ENCODE measurements around the gene DSTN.

DSTN gene

GRCh38 chr20:17640146-17640874 lies 70.4 kb downstream of the DSTN start:
- no peak for DNase-seq

GRCh38 chr20:17640875-17641378 lies 71.1 kb downstream of the DSTN start:
- DNase-seq = no peak

DNA sequence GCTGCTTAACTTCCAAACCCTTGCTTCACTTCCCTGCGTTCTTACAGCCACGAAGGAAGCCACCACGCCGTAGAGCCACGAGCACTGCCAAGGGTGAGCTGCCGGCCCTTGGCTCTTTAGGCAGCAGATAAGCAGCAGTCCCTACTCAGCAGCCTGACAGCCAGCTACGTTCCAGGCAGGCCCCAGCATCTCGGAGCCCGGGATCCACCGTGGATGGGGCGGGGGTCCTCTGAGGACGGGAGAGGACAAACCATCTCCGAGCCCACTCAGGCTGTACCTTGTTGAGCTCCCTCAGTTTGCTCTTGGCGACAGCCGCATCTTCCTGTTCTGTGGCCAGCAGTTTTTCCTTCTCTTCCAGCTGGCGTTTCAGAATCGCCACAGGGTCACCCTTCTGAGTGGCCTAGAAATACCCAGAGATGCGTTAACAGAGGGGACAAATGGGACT lies 71.7 kb downstream of the DSTN start:
- DNase-seq = no peak

- no peak for DNase-seq
Observed at GRCh38 chr20:17641993-17642392, 72.1 kb downstream of the DSTN start.

- DNase-seq = no peak
Observed at GRCh38 chr20:17642404-17643269, 72.8 kb downstream of the DSTN start.

- no peak for DNase-seq
Observed at GRCh38 chr20:17643531-17644188, 73.8 kb downstream of the DSTN start.

DNA sequence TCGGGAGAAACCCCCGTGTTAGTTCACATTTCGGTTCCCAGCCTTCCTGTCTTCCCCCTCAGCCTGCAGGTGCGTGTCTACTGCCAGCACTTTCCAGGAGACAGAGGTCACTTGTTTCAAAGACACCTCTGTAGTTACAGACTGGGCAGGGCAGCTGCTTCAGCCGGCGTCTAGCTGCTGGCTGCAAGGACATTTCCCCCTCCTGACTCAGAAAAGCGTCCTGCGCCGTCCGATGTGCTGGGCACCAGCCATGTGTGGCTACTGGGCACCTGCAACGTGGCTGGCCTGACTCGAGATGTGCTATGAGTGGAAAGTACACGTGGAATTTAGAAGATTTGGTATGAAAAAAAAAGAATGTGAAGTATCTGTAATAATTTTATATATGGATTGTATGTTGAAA lies 74.6 kb downstream of the DSTN start:
- DNase-seq = no peak

DNA sequence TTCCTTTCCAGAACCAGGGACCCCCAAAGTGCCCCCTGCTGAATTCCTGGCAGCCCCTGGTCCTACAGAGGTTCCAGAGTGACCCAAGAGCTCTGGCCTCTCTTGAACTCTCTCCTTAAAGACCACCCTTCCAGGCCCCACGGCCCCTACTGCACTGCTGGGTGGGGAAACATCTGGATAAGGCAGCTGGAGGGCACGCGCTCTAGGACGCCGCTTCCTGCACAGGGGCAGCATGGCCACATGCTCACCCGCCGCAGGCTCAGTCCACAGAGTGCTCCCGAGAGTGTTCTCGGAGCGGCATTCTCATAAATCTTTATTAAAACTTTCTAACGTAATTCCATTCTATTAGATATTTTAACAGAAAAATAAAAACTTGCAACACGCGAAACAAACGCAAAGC lies 75.1 kb downstream of the DSTN start:
- no peak for DNase-seq

DNA sequence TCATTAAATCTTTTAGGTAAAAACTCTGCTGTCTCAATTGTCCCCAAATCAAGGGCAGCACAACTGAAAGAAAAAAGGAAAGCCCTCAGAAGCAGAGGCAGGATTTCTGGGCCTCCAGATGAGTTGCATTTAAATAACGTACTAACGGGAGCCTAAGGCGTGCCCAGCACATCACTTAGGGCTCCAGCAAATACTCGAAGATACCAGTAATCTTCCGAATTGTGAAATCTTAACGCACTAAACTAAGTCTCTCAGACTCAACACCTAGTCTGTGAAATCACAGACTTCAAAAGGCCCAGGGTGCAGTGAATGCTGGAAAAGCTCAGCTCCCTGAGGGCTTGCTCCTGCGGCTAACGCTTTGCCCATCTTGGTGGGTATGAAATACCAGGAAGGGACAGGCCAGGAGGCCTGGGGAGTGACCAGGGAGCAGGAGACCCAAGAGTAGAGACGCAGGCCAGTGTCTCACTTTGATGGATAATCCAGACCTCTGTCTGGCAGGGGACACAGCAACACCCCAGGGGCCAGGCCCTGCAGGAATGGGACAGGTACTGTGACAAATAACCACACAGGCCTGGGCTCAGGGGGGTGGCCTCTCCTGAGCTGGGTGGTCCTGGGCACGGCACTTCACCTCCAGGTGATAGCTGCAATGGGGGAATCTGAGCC lies 75.8 kb downstream of the DSTN start:
- no peak for DNase-seq

- no peak for DNase-seq
Observed at GRCh38 chr20:17646209-17646960, 76.5 kb downstream of the DSTN start.

- DNase-seq = no peak
Observed at GRCh38 chr20:17646961-17647301, 77.1 kb downstream of the DSTN start.

DNA sequence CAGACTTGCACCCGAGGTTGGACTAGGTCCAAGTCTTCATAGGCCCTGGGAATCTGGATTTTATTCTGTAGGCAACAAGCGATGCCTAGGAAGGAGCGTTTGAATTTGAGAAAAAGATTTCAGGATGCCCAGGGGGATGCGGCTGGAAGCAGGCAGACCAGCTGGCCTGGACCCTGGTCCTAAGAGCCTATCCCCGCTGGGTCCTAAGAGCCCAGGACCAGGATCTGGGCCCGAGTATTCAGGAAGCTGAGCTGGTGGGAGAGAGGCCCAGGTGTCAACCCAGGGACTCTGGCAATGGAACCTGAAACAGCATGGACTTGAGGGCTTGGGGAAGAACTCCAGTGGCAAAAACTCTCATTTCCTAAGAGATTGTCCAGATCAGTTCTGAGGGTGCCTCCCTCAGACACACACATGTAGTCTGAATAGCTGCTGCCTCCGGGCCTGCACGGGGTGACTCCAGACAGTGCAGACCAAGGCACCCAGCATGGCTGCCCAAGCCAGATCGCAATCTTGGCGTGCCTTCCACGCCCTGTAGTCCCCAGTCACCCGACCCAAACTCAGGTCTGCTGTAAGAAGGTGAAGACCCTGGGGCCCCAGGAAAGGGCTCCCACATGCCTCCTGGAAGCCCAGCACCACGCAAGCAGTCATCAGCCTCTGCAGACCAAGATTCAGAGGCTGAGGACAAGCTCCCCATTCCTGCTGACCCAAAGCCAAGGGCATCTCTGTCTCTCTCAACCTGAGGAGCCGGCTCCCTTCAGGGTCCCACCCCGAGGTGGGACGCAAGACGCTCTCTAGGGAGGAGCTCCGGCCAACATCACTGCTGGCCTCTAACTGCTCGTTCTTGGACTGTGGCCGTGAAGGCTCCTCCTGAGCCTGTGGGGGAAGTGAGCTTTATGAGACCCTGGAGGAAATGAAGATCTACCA lies 77.8 kb downstream of the DSTN start:
- DNase-seq = no peak

GRCh38 chr20:17648315-17648646 lies 78.4 kb downstream of the DSTN start:
- DNase-seq = no peak

GRCh38 chr20:17648791-17649730 lies 79.2 kb downstream of the DSTN start:
- peak; percentile 13 for DNase-seq

- no peak for DNase-seq
Observed at GRCh38 chr20:17650301-17651128, 80.6 kb downstream of the DSTN start.

DNA sequence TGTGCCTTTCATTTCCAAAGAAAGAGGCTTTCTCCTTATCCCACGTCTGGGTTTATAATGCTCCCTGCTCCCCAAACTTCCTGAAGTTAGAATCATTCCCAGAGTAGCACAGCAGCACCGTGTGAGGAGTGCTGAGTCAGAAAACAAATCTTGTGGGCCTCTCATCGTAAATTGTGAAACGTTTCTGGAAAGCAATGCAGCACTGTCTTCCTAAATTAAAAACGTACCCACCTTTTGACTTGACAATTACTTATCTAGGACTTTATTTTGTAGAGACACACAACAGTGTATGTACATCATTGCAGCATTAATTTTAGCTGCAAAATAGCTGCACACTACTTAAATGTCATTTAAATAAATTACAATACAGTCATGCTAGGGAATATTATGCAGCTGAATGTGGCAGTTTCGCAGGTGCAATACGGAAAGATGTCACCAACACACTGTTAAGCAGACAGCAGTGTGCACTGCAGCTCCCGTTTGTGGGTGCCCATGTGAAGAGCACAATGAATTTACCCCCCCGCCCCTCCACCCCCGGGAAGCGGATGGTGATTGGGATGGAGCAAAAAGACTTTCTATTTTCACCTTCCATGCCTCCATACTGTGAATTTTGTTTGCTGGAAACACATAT lies 81.4 kb downstream of the DSTN start:
- DNase-seq = no peak

DNA sequence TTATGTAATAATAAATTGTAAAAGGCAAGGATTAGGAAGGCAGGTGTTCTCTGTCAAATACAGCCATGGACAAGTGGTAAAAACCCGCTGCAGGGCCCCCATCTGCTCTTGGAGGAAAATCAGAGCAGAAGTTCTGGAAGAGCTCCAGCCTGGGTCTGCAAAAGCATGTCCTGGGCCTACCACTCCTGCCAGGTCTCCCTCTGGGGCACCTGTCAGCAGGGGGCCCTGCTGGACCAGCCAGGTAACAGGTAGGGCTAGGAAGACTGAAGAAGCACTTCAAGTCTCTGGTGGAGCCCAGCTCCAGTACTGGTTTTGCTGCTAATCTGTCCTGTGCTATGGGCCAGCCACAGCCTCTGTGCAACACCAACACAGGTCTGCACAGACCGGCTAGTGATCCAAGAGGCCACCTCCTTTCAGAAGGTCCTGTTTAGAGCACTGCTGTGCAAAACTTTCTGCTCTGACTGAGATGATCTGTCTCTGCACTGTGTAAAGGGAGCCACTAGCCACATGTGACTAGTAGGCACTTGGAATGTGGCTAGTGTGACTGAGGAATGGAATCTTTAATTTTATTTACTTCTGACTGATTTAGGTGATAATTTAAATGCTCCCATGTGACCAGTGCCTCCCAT lies 82.0 kb downstream of the DSTN start:
- DNase-seq = no peak

- no peak for DNase-seq
Observed at GRCh38 chr20:17652411-17652810, 82.5 kb downstream of the DSTN start.
